Measurements from ENCODE around the gene UBL4A. TPM values are rescaled to one million over a fixed set of nuclear protein-coding genes. Genes with fewer than 3 reads are reported as not detected.

Gene UBL4A
- total and polyA plus RNA-seq, 9 of the 15 experiments (the other 6 are each of a cell fraction or from before 2014, with no cell fraction given), result 15.2 to 140 (median 100) TPM

DNA sequence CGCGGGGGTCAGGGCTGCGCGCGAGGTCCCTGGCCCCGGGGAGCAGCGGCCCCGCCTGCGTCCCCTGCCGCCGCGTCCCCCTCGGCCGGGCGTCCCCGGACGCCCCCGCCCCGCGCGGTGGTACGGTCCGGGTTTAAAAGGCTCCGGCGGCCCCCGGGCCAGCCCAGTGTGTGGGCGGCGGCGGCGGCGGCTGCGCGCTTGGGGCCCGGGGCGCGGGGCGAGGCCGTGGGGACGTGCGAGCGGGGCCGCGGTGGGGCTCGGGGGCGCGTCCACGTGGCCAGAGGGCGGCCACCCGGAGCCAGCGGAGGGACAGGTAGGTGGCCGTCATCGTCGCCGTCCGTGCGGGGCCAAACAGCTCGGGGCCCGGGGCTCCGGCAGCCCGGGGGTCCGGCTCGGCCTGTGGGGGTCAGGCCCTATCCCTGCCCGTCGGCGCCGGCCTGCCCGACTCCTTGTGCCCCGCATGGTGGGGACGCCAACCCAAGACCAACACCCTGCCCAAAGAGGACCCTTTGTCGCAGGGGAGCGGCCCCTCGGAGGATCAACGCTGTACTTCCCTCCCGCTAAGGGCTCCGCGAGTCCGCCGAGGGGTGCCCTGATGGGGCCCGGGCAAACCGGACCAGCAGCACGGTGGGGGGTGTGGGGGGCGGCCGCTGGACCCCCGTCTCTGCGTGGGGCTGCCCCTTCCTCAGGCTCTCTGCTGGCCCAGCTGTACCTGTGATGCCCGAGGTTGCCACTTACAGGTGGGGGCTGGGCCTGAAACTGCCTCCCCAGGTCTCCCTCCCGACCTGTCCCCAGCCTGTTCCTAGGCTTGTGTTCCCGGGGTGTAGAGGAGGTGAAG lies 28.1 kb downstream of the UBL4A start, which contains the start of gene PLXNA3 (continued):
- TF ChIP-seq SMARCE1 (IDR thresholded peaks at IDR 0.05), result no peak
- TF ChIP-seq ZFP36 (IDR thresholded peaks at IDR 0.05; ENCODE audit: low read depth, low read length, partially characterized antibody), result no peak
- no peak for TF ChIP-seq ZNF184 (CRISPR knock-in tag; IDR thresholded peaks at IDR 0.05)
- no peak for TF ChIP-seq ELF4 (CRISPR knock-in tag; IDR thresholded peaks at IDR 0.05)
- TF ChIP-seq ZNF23 (CRISPR knock-in tag; IDR thresholded peaks at IDR 0.05), result no peak
- no peak for TF ChIP-seq STAT5A (IDR thresholded peaks at IDR 0.05; ENCODE audit: borderline replicate concordance, low read length)
- no peak for TF ChIP-seq MTA1 (IDR thresholded peaks at IDR 0.05; ENCODE audit: borderline replicate concordance)
- TF ChIP-seq CEBPG (CRISPR knock-in tag; IDR thresholded peaks at IDR 0.05), result no peak
- no peak for TF ChIP-seq CEBPG (tag; conservative IDR thresholded peaks at IDR 0.05 in 1 of 2, IDR thresholded peaks at IDR 0.05 in 1 of 2)
- TF ChIP-seq RNF2 (IDR thresholded peaks at IDR 0.05), result no peak
- TF ChIP-seq ZNF140 (CRISPR knock-in tag; IDR thresholded peaks at IDR 0.05), result no peak
- TF ChIP-seq CBX3 (IDR thresholded peaks at IDR 0.05; ENCODE audit: borderline replicate concordance in 1 of 2, low read length in 2 of 2), result no peak
- TF ChIP-seq TRIM24 (IDR thresholded peaks at IDR 0.05), result no peak
- TF ChIP-seq CHD2 (IDR thresholded peaks at IDR 0.05; ENCODE audit: low read depth, low read length), result no peak
- TF ChIP-seq KLF6 (CRISPR knock-in tag; IDR thresholded peaks at IDR 0.05; ENCODE audit: borderline replicate concordance), result no peak
- no peak for TF ChIP-seq THRAP3 (IDR thresholded peaks at IDR 0.05; ENCODE audit: borderline replicate concordance)
- TF ChIP-seq ZNF436 (CRISPR knock-in tag; IDR thresholded peaks at IDR 0.05), result no peak
- no peak for TF ChIP-seq DDX20 (tag; IDR thresholded peaks at IDR 0.05; ENCODE audit: low read depth)
- TF ChIP-seq RFX7 (CRISPR knock-in tag; IDR thresholded peaks at IDR 0.05), result no peak
- TF ChIP-seq ZNF57 (CRISPR knock-in tag; IDR thresholded peaks at IDR 0.05), result no peak
- no peak for TF ChIP-seq KDM4B (IDR thresholded peaks at IDR 0.05; ENCODE audit: borderline replicate concordance in 2 of 2, low read depth in 1 of 2)
- peak; percentile 43; the same call in 1 of the 2 replicates for TF ChIP-seq JUND (IDR thresholded peaks at IDR 0.05; ENCODE audit: borderline replicate concordance, low read depth, low read length)
- TF ChIP-seq JUND (tag; IDR thresholded peaks at IDR 0.05; ENCODE audit: borderline replicate concordance, low read depth, low read length), result no peak
- TF ChIP-seq NR3C1 (CRISPR knock-in tag; IDR thresholded peaks at IDR 0.05), result no peak
- no peak for TF ChIP-seq SRSF7 (optimal IDR thresholded peaks at IDR 0.05; ENCODE audit: low read depth, low read length)
- no peak for TF ChIP-seq GTF2E2 (tag; IDR thresholded peaks at IDR 0.05)
- no peak for TF ChIP-seq RFX5 (IDR thresholded peaks at IDR 0.05; ENCODE audit: low read depth, low read length)
- no peak for TF ChIP-seq FOXK1 (CRISPR knock-in tag; IDR thresholded peaks at IDR 0.05; ENCODE audit: borderline replicate concordance)
- TF ChIP-seq PRMT5 (CRISPR knock-in tag; IDR thresholded peaks at IDR 0.05), result no peak
